ENCODE data around the gene CEP295NL. TPM values are rescaled to one million over a fixed set of nuclear protein-coding genes. Genes with fewer than 3 reads are reported as not detected.
"Not testable (repeated sequence)": the region's sequence is repeated elsewhere in the genome, so short reads cannot be mapped to it uniquely, and the experiment has no call there.

CEP295NL gene
- total RNA-seq, 1 donor from 2014 or later: 1.6 TPM

DNA sequence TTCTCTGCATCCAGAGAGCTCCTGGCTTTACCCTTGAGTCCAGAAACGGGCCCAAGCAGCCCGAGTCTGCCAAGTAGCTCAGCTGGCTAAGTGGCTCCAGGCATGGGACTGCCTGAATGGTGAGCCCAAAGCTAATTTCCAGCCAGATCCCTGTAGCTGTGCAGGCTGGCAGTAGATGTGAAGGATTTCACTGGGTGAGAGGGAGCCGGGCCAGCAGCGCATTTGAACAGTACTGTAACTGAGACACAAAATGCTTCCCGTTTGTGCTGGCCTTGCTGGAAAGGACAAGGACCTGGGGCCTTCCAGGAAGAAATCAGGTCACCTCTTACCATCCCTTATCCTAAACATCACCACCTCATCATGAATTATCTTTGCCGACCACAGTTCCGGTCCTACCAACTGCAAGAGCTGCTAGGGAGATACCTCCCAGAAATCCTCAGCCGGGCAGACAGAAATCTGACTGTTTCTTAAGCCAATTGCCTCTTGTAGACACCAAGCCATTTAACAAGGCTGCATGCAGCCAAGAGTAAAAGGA, 18.5 kb upstream of the CEP295NL start:
- Histone ChIP-seq H3K4me3 (ENCODE audit: low read length in 3 of 3) (peak overlapping the region in 1 of 3 donors; percentile 17), H3K9ac (ENCODE audit: low read depth in 1 of 3, low read length in 3 of 3) (peak overlapping the region in 2 of 3 donors; percentile 23 to 50), H3K4me1 (ENCODE audit: control insufficient read depth in 3 of 3, insufficient read depth in 3 of 3, low read length in 3 of 3) (peaks cover 27 to 44% (median 40%) of the 10 kb centered on the region in 3 donors)

DNA sequence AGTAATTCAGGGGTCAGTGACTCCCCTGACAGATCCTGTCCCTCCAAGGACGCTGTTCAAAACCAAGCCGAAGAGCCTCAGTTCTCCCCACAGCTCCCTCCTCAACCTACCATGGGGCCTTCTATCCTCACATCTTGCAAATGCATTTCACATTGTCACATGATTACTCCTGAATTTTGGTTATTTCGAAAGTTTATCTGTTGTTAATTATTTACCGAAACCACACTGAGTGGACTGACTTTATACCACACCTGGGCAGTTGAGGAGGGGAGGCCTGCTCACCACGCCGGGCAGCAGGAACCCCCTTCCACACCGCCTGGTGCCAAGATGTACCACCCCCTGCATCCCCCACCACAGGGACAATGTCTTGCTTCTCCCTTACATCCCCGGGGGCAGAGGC, 17.5 kb upstream of the CEP295NL start:
- no peaks in the 10 kb centered on the region for H3K36me3 ChIP-seq (ENCODE audit: control insufficient read depth in 3 of 3, insufficient read depth in 3 of 3, low read length in 3 of 3)
- no peaks in the 10 kb centered on the region for H3K9me3 ChIP-seq (ENCODE audit: control insufficient read depth in 3 of 3, low read length in 3 of 3)
- H3K27ac ChIP-seq (ENCODE audit: low read depth, low read length): no peak overlapping the region
- H3K9ac ChIP-seq (ENCODE audit: low read depth in 1 of 3, low read length in 3 of 3): peak overlapping the region in 1 of 3 donors; percentile 50
- peaks cover 0 to 9% (median under 1%) of the 10 kb centered on the region in 3 donors for H3K27me3 ChIP-seq (ENCODE audit: control insufficient read depth in 3 of 3, insufficient read depth in 3 of 3, low read length in 3 of 3)
- H3K4me3 ChIP-seq (ENCODE audit: low read length in 3 of 3): no peak overlapping the region
- H3K4me1 ChIP-seq (ENCODE audit: control insufficient read depth in 3 of 3, insufficient read depth in 3 of 3, low read length in 3 of 3): peaks cover 35 to 50% (median 47%) of the 10 kb centered on the region in 3 donors

More for the DNA sequence above, 18.5 kb upstream of the CEP295NL start:
- Histone ChIP-seq H3K9me3 (ENCODE audit: control insufficient read depth in 3 of 3, low read length in 3 of 3) (no peaks in the 10 kb centered on the region), H3K27ac (ENCODE audit: low read depth, low read length) (peak overlapping the region; percentile 28), H3K36me3 (ENCODE audit: control insufficient read depth in 3 of 3, insufficient read depth in 3 of 3, low read length in 3 of 3) (no peaks in the 10 kb centered on the region), H3K27me3 (ENCODE audit: control insufficient read depth in 3 of 3, insufficient read depth in 3 of 3, low read length in 3 of 3) (peaks cover 3 to 17% (median 6%) of the 10 kb centered on the region in 3 donors)

GRCh38 chr17:78919861-78920450, 17.0 kb upstream of the CEP295NL start:
- Histone ChIP-seq H3K36me3 (ENCODE audit: control insufficient read depth in 3 of 3, insufficient read depth in 3 of 3, low read length in 3 of 3) (no peaks in the 10 kb centered on the region), H3K9me3 (ENCODE audit: control insufficient read depth in 3 of 3, low read length in 3 of 3) (no peaks in the 10 kb centered on the region), H3K27ac (ENCODE audit: low read depth, low read length) (no peak overlapping the region), H3K4me1 (ENCODE audit: control insufficient read depth in 3 of 3, insufficient read depth in 3 of 3, low read length in 3 of 3) (peaks cover 35 to 50% (median 47%) of the 10 kb centered on the region in 3 donors), H3K27me3 (ENCODE audit: control insufficient read depth in 3 of 3, insufficient read depth in 3 of 3, low read length in 3 of 3) (peaks cover 0 to 9% (median 0%) of the 10 kb centered on the region in 3 donors), H3K4me3 (ENCODE audit: low read length in 3 of 3) (no peak overlapping the region), H3K9ac (ENCODE audit: low read depth in 1 of 3, low read length in 3 of 3) (no peak overlapping the region)

DNA sequence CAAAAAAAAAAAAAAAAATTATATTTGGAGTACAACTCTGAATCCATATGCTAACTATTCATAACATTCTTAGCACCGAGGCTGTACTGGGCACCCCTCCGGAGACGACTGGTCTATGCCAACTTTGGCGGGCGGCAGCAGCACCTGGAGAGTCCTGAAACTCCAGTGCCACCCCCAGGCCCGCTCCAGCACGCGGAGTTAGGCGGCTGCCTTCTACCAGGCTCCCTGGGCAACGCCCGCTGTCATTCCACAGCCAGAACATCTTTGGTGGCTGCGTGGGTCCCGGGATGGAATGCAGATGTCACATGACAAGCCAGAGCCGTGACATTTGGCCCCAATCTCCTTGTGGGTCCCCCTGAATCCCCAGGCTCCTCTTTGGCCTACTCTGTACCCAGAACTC, 16.0 kb upstream of the CEP295NL start:
- peaks cover 0 to 6% (median 0%) of the 10 kb centered on the region in 3 donors for H3K27me3 ChIP-seq (ENCODE audit: control insufficient read depth in 3 of 3, insufficient read depth in 3 of 3, low read length in 3 of 3)
- H3K4me3 ChIP-seq (ENCODE audit: low read length in 3 of 3): no peak overlapping the region
- H3K27ac ChIP-seq (ENCODE audit: low read depth, low read length): no peak overlapping the region
- no peaks in the 10 kb centered on the region for H3K36me3 ChIP-seq (ENCODE audit: control insufficient read depth in 3 of 3, insufficient read depth in 3 of 3, low read length in 3 of 3)
- no peaks in the 10 kb centered on the region for H3K9me3 ChIP-seq (ENCODE audit: control insufficient read depth in 3 of 3, low read length in 3 of 3)
- no peak overlapping the region for H3K9ac ChIP-seq (ENCODE audit: low read depth in 1 of 3, low read length in 3 of 3)
- H3K4me1 ChIP-seq (ENCODE audit: control insufficient read depth in 3 of 3, insufficient read depth in 3 of 3, low read length in 3 of 3): peaks cover 35 to 50% (median 45%) of the 10 kb centered on the region in 3 donors

DNA sequence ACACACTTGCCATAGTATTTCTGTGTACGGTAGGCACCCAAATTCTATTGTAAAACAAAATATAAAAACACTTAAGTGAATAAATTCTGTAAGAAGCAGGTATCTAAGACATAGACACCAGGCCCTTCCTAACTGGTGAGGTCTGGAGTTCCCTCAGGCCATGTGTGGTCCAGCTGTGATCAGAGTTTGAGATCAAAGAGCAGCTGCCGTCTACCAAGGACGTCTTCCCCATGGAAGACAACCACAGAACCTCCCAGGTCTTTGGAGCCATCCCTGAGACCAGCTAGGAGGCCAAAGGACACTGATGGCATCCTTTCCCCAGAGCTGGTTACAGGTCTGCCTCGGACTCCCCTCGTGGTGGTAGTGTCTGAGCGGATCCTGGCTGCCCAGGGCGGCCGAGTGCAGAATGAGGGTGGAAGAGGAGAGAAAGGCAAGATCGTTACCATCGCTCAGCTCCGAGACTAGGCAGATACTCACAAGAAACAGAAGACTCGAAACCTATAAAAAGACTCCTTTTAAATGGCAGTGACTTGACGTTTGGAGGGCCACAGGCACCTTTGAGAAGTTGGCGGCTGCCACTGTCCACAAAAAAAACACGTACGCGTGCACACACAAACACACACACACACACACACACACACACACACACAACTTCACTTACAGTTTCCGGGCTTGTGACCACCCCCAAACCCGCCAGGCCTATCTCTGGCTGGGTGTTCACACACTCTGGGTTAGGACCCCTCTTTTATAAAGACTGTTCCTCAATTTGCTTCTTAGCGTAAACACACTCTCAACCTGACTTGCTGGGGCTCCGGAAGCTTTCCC, 14.7 kb upstream of the CEP295NL start:
- Histone ChIP-seq H3K9me3 (ENCODE audit: control insufficient read depth in 3 of 3, low read length in 3 of 3) (no peaks in the 10 kb centered on the region), H3K9ac (ENCODE audit: low read depth in 1 of 3, low read length in 3 of 3) (peak overlapping the region in 1 of 3 donors; percentile 33), H3K4me3 (ENCODE audit: low read length in 3 of 3) (no peak overlapping the region), H3K27ac (ENCODE audit: low read depth, low read length) (no peak overlapping the region), H3K36me3 (ENCODE audit: control insufficient read depth in 3 of 3, insufficient read depth in 3 of 3, low read length in 3 of 3) (peaks cover 0 to 2% (median 0%) of the 10 kb centered on the region in 3 donors), H3K27me3 (ENCODE audit: control insufficient read depth in 3 of 3, insufficient read depth in 3 of 3, low read length in 3 of 3) (no peaks in the 10 kb centered on the region), H3K4me1 (ENCODE audit: control insufficient read depth in 3 of 3, insufficient read depth in 3 of 3, low read length in 3 of 3) (peaks cover 39 to 43% (median 43%) of the 10 kb centered on the region in 3 donors)

DNA sequence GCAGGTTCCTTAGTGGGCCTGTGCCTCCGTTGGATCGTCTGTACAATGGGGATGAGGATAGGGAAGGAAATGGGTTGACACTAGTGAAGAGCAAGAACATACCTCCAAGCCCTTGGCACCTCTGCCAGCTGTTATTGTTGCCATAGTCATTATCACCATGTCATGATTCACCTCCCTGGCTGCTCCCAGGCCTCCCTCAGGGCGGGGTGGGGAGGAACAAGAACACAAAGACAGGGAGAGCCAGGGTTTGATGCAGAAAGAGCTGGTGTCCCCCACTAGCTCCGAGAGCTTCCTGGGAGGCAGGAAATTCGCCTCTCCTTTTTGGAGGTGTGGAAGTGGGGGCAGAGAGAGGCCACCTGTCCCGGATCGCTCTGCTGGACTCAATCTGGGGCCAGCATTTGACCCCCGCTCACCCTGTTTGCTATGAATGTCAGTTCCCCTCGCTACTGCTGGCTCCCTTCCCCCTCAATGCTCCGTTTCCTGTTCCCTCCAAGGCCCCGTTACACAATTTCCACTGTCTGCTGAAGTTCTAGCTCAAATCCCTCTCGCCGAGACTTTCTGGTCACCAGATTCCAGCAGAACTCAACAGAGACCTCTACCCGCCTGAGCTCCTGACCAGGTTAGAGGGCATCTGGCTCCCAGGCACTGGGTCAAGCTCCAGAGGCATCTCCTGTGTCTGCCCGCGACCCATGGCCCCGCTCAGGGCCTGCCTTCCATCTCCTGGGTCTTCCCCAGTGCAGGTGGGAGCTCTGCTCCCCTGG, 13.1 kb upstream of the CEP295NL start:
- H3K27me3 ChIP-seq (ENCODE audit: control insufficient read depth in 3 of 3, insufficient read depth in 3 of 3, low read length in 3 of 3): no peaks in the 10 kb centered on the region
- H3K4me1 ChIP-seq (ENCODE audit: control insufficient read depth in 3 of 3, insufficient read depth in 3 of 3, low read length in 3 of 3): peaks cover 30 to 34% (median 30%) of the 10 kb centered on the region in 3 donors
- peak overlapping the region in 1 of 3 donors; percentile 30 for H3K4me3 ChIP-seq (ENCODE audit: low read length in 3 of 3)
- peaks cover 0 to 2% (median 0%) of the 10 kb centered on the region in 3 donors for H3K36me3 ChIP-seq (ENCODE audit: control insufficient read depth in 3 of 3, insufficient read depth in 3 of 3, low read length in 3 of 3)
- no peaks in the 10 kb centered on the region for H3K9me3 ChIP-seq (ENCODE audit: control insufficient read depth in 3 of 3, low read length in 3 of 3)
- H3K9ac ChIP-seq (ENCODE audit: low read depth in 1 of 3, low read length in 3 of 3): peak overlapping the region in 2 of 3 donors; percentile 33 to 50
- peak overlapping the region; percentile 75 for H3K27ac ChIP-seq (ENCODE audit: low read depth, low read length)

DNA sequence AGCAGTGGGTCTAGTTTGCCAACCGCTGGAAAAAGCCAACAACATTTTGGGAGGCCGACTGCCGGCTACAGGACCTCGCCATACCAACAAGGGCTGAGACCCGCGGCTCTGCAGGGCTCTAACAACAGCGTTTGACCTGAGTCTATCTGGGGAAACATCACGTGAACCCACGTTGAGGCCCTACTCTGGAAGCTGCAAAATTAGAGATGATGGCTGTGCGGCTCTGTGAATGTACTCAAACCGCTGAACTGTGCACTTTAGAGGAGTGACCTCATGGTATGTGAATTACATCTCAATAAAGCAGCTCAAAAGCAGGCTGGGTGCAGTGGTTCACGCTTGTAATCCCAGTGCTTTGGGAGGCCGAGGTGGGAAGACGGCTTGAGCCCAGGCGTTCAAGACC, 10.1 kb upstream of the CEP295NL start:
- no peak overlapping the region for H3K9ac ChIP-seq (ENCODE audit: low read depth in 1 of 3, low read length in 3 of 3)
- H3K9me3 ChIP-seq (ENCODE audit: control insufficient read depth in 3 of 3, low read length in 3 of 3): no peaks in the 10 kb centered on the region
- no peaks in the 10 kb centered on the region for H3K27me3 ChIP-seq (ENCODE audit: control insufficient read depth in 3 of 3, insufficient read depth in 3 of 3, low read length in 3 of 3)
- peaks cover 24 to 28% (median 25%) of the 10 kb centered on the region in 3 donors for H3K4me1 ChIP-seq (ENCODE audit: control insufficient read depth in 3 of 3, insufficient read depth in 3 of 3, low read length in 3 of 3)
- no peak overlapping the region for H3K4me3 ChIP-seq (ENCODE audit: low read length in 3 of 3)
- no peak overlapping the region for H3K27ac ChIP-seq (ENCODE audit: low read depth, low read length)
- peaks cover 0 to 2% (median 0%) of the 10 kb centered on the region in 3 donors for H3K36me3 ChIP-seq (ENCODE audit: control insufficient read depth in 3 of 3, insufficient read depth in 3 of 3, low read length in 3 of 3)

DNA sequence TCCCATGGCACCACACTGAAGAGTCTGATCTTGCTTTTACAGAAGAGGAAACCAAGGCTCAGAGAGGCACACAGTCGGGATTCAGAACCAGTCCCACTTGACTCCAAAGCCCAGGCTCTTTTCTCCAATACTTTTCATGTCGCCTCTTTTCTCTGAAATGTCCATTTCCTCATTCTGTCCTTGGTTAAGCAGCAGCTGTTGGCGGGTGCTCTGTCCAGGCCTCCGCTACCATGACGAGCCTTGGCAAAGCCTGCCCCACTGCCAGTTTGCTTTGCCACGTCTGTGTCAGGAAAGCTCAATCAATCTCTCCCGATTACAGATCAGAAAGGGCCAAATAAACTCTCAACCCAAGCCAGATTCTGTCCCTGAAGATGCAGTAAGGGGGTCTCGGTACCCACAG, 9.1 kb upstream of the CEP295NL start:
- H3K27ac ChIP-seq (ENCODE audit: low read depth, low read length): no peak overlapping the region
- H3K27me3 ChIP-seq (ENCODE audit: control insufficient read depth in 3 of 3, insufficient read depth in 3 of 3, low read length in 3 of 3): no peaks in the 10 kb centered on the region
- peaks cover 0 to 2% (median 0%) of the 10 kb centered on the region in 3 donors for H3K36me3 ChIP-seq (ENCODE audit: control insufficient read depth in 3 of 3, insufficient read depth in 3 of 3, low read length in 3 of 3)
- peaks cover 24 to 28% (median 25%) of the 10 kb centered on the region in 3 donors for H3K4me1 ChIP-seq (ENCODE audit: control insufficient read depth in 3 of 3, insufficient read depth in 3 of 3, low read length in 3 of 3)
- no peak overlapping the region for H3K4me3 ChIP-seq (ENCODE audit: low read length in 3 of 3)
- no peak overlapping the region for H3K9ac ChIP-seq (ENCODE audit: low read depth in 1 of 3, low read length in 3 of 3)
- no peaks in the 10 kb centered on the region for H3K9me3 ChIP-seq (ENCODE audit: control insufficient read depth in 3 of 3, low read length in 3 of 3)

DNA sequence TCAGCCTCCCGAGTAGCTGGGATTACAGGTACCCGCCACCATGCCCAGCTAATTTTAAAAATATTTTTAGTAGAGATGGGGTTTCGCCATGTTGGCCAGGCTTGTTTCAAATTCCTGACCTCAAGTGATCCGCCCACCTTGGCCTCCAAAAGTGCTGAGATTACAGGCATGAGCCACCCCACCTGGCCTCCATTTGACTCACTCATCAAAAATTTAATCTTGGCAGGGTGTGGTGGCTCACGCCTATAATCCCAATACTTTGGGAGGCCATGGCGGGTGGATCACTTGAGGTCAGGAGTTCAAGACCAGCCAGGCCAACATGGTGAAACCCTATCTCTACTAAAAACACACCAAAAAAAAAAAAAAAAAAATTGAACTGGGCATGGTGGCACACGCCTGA, 8.5 kb upstream of the CEP295NL start:
- peaks cover 20 to 26% (median 24%) of the 10 kb centered on the region in 3 donors for H3K4me1 ChIP-seq (ENCODE audit: control insufficient read depth in 3 of 3, insufficient read depth in 3 of 3, low read length in 3 of 3)
- H3K27ac ChIP-seq (ENCODE audit: low read depth, low read length); H3K27me3 ChIP-seq (ENCODE audit: control insufficient read depth in 3 of 3, insufficient read depth in 3 of 3, low read length in 3 of 3); H3K36me3 ChIP-seq (ENCODE audit: control insufficient read depth in 3 of 3, insufficient read depth in 3 of 3, low read length in 3 of 3); H3K9me3 ChIP-seq (ENCODE audit: control insufficient read depth in 3 of 3, low read length in 3 of 3); H3K9ac ChIP-seq (ENCODE audit: low read depth in 1 of 3, low read length in 3 of 3); H3K4me3 ChIP-seq (ENCODE audit: low read length in 3 of 3): not testable (repeated sequence)
